ENCODE data around the gene NEUROD1.

- TF ChIP-seq REST (tag by site-specific recombination; IDR thresholded peaks at IDR 0.05) = no peak
- no peak for TF ChIP-seq GLIS2 (tag by site-specific recombination; IDR thresholded peaks at IDR 0.05)
- TF ChIP-seq PRDM4 (tag by site-specific recombination; IDR thresholded peaks at IDR 0.05) = no peak
- TF ChIP-seq CTCF (tag by site-specific recombination; IDR thresholded peaks at IDR 0.05) = no peak
- TF ChIP-seq ATF2 (tag by site-specific recombination; IDR thresholded peaks at IDR 0.05; ENCODE audit: low read depth) = no peak
Measured at GRCh38 chr2:181642086-181642485, 38.2 kb downstream of the NEUROD1 start.
